Esophagus mucosa (tissue), 1 donor: Measurements from ENCODE around the gene CACNG3. TPM values are rescaled to one million over a fixed set of nuclear protein-coding genes. Genes with fewer than 3 reads are reported as not detected.

ENCODE experiments used
- ATAC-seq: fragments of 200-7000 bp; cut with Tn5 transposase; one replicate; pipeline ENCODE4 v1.9.1; 2020
- total RNA-seq: library from RNA; stranded (reverse); gene quantifications from one replicate; pipeline ENCODE4 v1.2.4, GENCODE V29; 2023
- donor health status: DM: yes; HTN: yes; CAD: no.

The CACNG3 gene
- total RNA-seq, 1 donor from 2014 or later: not detected

- ATAC-seq: no peak
Measured at GRCh38 chr16:24409045-24409444, 152.9 kb downstream of the CACNG3 start.
